Mammary epithelial cell (primary cell): Measurements from ENCODE around the gene RBMX.

ENCODE experiments used
- EZH2 ChIP-seq: IDR thresholded peaks from 2 replicates; pipeline ENCODE4 v1.6.1; 2012; ENCODE audit warnings: low read length, inconsistent platforms, borderline replicate concordance
- TF ChIP-seq, protein P1 (sequence below), 2 donors: IDR thresholded peaks in 1 of 2; conservative IDR thresholded peaks in 1 of 2; 2 replicates each; pipeline ENCODE4 v1.5.1; 2011 to 2012; ENCODE audit warnings: inconsistent platforms in 2 of 2, low read length in 2 of 2, mild to moderate bottlenecking in 2 of 2, control low read depth in 1 of 2, low read depth in 1 of 2; ENCODE audit not compliant: insufficient read depth in 1 of 2; ENCODE audit errors: extremely low read depth in 1 of 2

DNA sequence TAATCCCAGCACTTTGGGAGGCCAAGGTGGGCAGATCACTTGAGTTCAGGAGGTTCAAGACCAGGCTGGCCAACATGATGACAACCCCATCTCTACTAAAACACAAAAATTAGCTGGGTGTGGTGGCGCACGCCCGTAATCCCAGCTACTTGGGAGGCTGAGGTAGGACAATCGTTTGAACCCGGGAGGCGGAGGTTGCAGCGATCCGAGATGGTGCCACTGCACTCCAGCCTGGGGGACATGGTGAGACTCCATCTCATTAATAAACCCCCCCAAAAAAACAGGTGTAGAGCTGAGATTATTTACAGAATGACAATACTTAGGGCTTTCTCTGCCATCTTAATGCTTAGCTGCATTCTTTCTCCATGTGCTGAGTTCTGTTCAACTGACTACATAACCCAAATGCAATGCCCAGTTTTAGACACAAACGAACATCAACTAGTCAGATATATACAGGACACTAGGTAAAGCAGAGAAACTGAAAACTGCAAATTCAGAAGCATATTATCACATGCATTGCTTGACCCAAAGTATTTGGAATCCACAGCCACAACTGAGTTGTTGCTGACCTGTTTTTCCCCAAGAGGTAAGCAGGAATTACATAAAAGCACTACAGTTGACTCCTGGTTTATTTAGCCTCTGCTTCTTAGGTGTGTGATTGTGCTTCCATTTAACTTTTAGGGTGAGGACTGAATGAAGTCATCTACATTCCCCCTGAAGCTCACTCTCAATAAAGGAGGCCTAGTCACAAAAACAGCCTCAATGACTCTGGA, 12.1 kb downstream of the RBMX start:
- TF ChIP-seq EZH2: no peak
- TF ChIP-seq, protein P1, sequence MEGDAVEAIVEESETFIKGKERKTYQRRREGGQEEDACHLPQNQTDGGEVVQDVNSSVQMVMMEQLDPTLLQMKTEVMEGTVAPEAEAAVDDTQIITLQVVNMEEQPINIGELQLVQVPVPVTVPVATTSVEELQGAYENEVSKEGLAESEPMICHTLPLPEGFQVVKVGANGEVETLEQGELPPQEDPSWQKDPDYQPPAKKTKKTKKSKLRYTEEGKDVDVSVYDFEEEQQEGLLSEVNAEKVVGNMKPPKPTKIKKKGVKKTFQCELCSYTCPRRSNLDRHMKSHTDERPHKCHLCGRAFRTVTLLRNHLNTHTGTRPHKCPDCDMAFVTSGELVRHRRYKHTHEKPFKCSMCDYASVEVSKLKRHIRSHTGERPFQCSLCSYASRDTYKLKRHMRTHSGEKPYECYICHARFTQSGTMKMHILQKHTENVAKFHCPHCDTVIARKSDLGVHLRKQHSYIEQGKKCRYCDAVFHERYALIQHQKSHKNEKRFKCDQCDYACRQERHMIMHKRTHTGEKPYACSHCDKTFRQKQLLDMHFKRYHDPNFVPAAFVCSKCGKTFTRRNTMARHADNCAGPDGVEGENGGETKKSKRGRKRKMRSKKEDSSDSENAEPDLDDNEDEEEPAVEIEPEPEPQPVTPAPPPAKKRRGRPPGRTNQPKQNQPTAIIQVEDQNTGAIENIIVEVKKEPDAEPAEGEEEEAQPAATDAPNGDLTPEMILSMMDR (conservative IDR thresholded peaks at IDR 0.05 in 1 of 2, IDR thresholded peaks at IDR 0.05 in 1 of 2; ENCODE audit: extremely low read depth in 1 of 2, insufficient read depth in 1 of 2, low read depth in 1 of 2, low read length in 2 of 2): no peak
